OCI-LY3 (cell line): ENCODE results near the gene DLGAP3.

Experiments
- CTCF ChIP-seq: fragments of 200-600, 300-600 bp; sonication (generic); IDR thresholded peaks from 2 replicates; pipeline ENCODE4 v1.5.1; 2014; ENCODE audit warnings: antibody characterized with exemption, low read length, low read depth
- EZH2phosphoT487 ChIP-seq: fragments of 200-600 bp; shearing (Covaris generic); IDR thresholded peaks from 2 replicates; pipeline ENCODE4 v1.6.1; 2018; ENCODE audit warnings: antibody characterized with exemption, mixed run types, low read depth

- no peak for TF ChIP-seq CTCF
- TF ChIP-seq EZH2phosphoT487 = no peak
Measured at GRCh38 chr1:34833711-34834110, 95.7 kb downstream of the DLGAP3 start.
